H1 (cell line): Measurements from ENCODE around the gene ARCN1.

Source experiments
- ATF3 ChIP-seq: IDR thresholded peaks from 2 replicates; pipeline ENCODE4 v1.6.1; 2011; ENCODE audit warnings: low read depth, mild to moderate bottlenecking, low read length; ENCODE audit not compliant: insufficient read depth
- BACH1 ChIP-seq: IDR thresholded peaks from 2 replicates; pipeline ENCODE4 v1.6.1; 2012; ENCODE audit warnings: low read length, improper control_type of control experiment
- CREB1 ChIP-seq: IDR thresholded peaks from 2 replicates; pipeline ENCODE4 v1.6.1; 2012; ENCODE audit warnings: inconsistent platforms
- CTCF ChIP-seq, 3 experiments: IDR thresholded peaks; 1 replicate in 2 of 3; 2 replicates in 1 of 3; pipeline versions ENCODE4 v1.5.1 to v1.6.1; 2011; ENCODE audit warnings: low read length in 3 of 3, mild to moderate bottlenecking in 3 of 3, inconsistent platforms in 2 of 3, low read depth in 1 of 3, moderate library complexity in 1 of 3; ENCODE audit not compliant: insufficient read depth in 1 of 3; ENCODE audit errors: control extremely low read depth in 1 of 3
- MAX ChIP-seq: IDR thresholded peaks from 2 replicates; pipeline ENCODE4 v1.6.1; 2012; ENCODE audit warnings: inconsistent platforms
- POLR2A ChIP-seq, 2 experiments: IDR thresholded peaks; 1 replicate in 1 of 2; 2 replicates in 1 of 2; pipeline ENCODE4 v1.6.1; 2011; ENCODE audit warnings: low read depth in 2 of 2, low read length in 2 of 2, mild to moderate bottlenecking in 2 of 2; ENCODE audit errors: control extremely low read depth in 1 of 2
- POLR2AphosphoS5 ChIP-seq: IDR thresholded peaks from 2 replicates; pipeline ENCODE4 v1.6.1; 2011; ENCODE audit warnings: low read depth, low read length
- RFX5 ChIP-seq: IDR thresholded peaks from 2 replicates; pipeline ENCODE4 v1.6.1; 2011; ENCODE audit warnings: low read depth, low read length, improper control_type of control experiment, borderline replicate concordance
- SIN3A ChIP-seq, 2 experiments: IDR thresholded peaks in 1 of 2; conservative IDR thresholded peaks in 1 of 2; 2 replicates each; pipeline ENCODE4 v1.6.1; 2011 to 2012; ENCODE audit warnings: low read length in 2 of 2, improper control_type of control experiment in 1 of 2, low read depth in 1 of 2, mild to moderate bottlenecking in 1 of 2
- SP1 ChIP-seq: IDR thresholded peaks from 2 replicates; pipeline ENCODE4 v1.6.1; 2011; ENCODE audit warnings: low read depth, low read length
- SRF ChIP-seq: IDR thresholded peaks from 2 replicates; pipeline ENCODE4 v1.6.1; 2011; ENCODE audit warnings: mild to moderate bottlenecking, low read depth, low read length, moderate library complexity
- TAF1 ChIP-seq: IDR thresholded peaks from 2 replicates; pipeline ENCODE4 v1.6.1; 2011; ENCODE audit warnings: mild to moderate bottlenecking, low read depth, low read length

- no peak for TF ChIP-seq CTCF (IDR thresholded peaks at IDR 0.05; ENCODE audit: control extremely low read depth in 1 of 3, insufficient read depth in 1 of 3, low read depth in 1 of 3, low read length in 3 of 3)
- no peak for TF ChIP-seq TAF1
- TF ChIP-seq BACH1, result no peak
- TF ChIP-seq MAX, result no peak
- no peak for TF ChIP-seq SP1
- TF ChIP-seq RFX5, result no peak
- TF ChIP-seq SIN3A (conservative IDR thresholded peaks at IDR 0.05 in 1 of 2, IDR thresholded peaks at IDR 0.05 in 1 of 2; ENCODE audit: low read depth in 1 of 2, low read length in 2 of 2), result no peak
- TF ChIP-seq CREB1, result no peak
- TF ChIP-seq POLR2AphosphoS5, result no peak
- TF ChIP-seq ATF3, result no peak
- TF ChIP-seq POLR2A (IDR thresholded peaks at IDR 0.05; ENCODE audit: control extremely low read depth in 1 of 2, low read depth in 2 of 2, low read length in 2 of 2), result no peak
- no peak for TF ChIP-seq SRF
Observed at GRCh38 chr11:118623269-118623655, 51.1 kb downstream of the ARCN1 start.
